ENCODE measurements around the gene ZNF469.

Gene ZNF469

GRCh38 chr16:88430524-88431446, 48.0 kb downstream of the ZNF469 start:
- no peak for FAIRE-seq

- no peak for FAIRE-seq
Measured at GRCh38 chr16:88431651-88432050, 48.9 kb downstream of the ZNF469 start.

GRCh38 chr16:88432174-88432573, 49.4 kb downstream of the ZNF469 start:
- no peak for FAIRE-seq

Measured in TTC549 (cell line).